DOHH2 (cell line): ENCODE results near the gene STK4.

Source experiments
- H3F3A ChIP-seq: fragments of 200-600 bp; sonication (generic), shearing (Covaris generic); 2 replicates; pipeline ENCODE4 v1.6.0; 2016; ENCODE audit warnings: antibody characterized with exemption, mild to moderate bottlenecking; ENCODE audit not compliant: control insufficient read depth, insufficient read depth
- H3K27ac ChIP-seq: fragments of 200-600 bp; sonication (generic); 2 replicates; pipeline ENCODE4 v1.5.1; 2014; ENCODE audit warnings: low read depth, mild to moderate bottlenecking, low read length, moderate library complexity
- H3K27me3 ChIP-seq: fragments of 200-600 bp; sonication (generic); 2 replicates; pipeline ENCODE4 v1.6.1; 2014; ENCODE audit warnings: mild to moderate bottlenecking, low read length, mixed read lengths; ENCODE audit not compliant: control insufficient read depth
- H3K36me3 ChIP-seq: fragments of 200-600 bp; sonication (generic); 2 replicates; pipeline ENCODE4 v1.6.1; 2014; ENCODE audit warnings: mild to moderate bottlenecking, low read length, moderate library complexity, mixed read lengths; ENCODE audit not compliant: control insufficient read depth
- H3K4me1 ChIP-seq: fragments of 200-600 bp; sonication (generic); 2 replicates; pipeline ENCODE4 v1.6.1; 2014; ENCODE audit warnings: mild to moderate bottlenecking, low read length, mixed read lengths; ENCODE audit not compliant: control insufficient read depth
- H3K4me2 ChIP-seq: fragments of 200-600 bp; sonication (generic); 2 replicates; pipeline ENCODE4 v1.6.0; 2014; ENCODE audit warnings: mild to moderate bottlenecking, low read length, moderate library complexity
- H3K4me3 ChIP-seq: fragments of 200-600 bp; sonication (generic); 2 replicates; pipeline ENCODE4 v1.5.1; 2014; ENCODE audit warnings: mild to moderate bottlenecking, low read length, mixed read lengths
- H3K79me2 ChIP-seq: fragments of 200-600 bp; sonication (generic); 2 replicates; pipeline ENCODE4 v1.6.1; 2014; ENCODE audit warnings: mild to moderate bottlenecking, low read length, mixed read lengths; ENCODE audit not compliant: control insufficient read depth
- H3K9me2 ChIP-seq: fragments of 200-600 bp; sonication (generic); replicated peaks from 2 replicates; pipeline ENCODE4 v1.6.1; 2014; ENCODE audit warnings: mild to moderate bottlenecking, low read length, mixed read lengths; ENCODE audit not compliant: control insufficient read depth
- H3K9me3 ChIP-seq: fragments of 200-600 bp; sonication (generic); 2 replicates; pipeline ENCODE4 v1.6.1; 2014; ENCODE audit warnings: antibody characterized with exemption, low read length, mixed read lengths; ENCODE audit not compliant: control insufficient read depth, insufficient read depth
- H4K20me1 ChIP-seq: fragments of 200-600 bp; sonication (generic); 2 replicates; pipeline ENCODE4 v1.6.0; 2014; ENCODE audit warnings: low read depth, mild to moderate bottlenecking, antibody characterized with exemption, low read length, moderate library complexity; ENCODE audit not compliant: control insufficient read depth, insufficient read depth
- EZH2phosphoT487 ChIP-seq: fragments of 200-600 bp; sonication (generic); IDR thresholded peaks from 2 replicates; pipeline ENCODE4 v1.6.1; 2017; ENCODE audit warnings: borderline replicate concordance, mild to moderate bottlenecking, antibody characterized with exemption, low read length, moderate library complexity, mixed read lengths
- TF ChIP-seq, protein P1 (sequence below): fragments of 200-600 bp; sonication (generic); IDR thresholded peaks from one replicate; pipeline ENCODE4 v1.5.1; 2014; ENCODE audit warnings: antibody characterized with exemption, mild to moderate bottlenecking, low read depth, low read length; ENCODE audit not compliant: poor library complexity, severe bottlenecking

STK4 gene

DNA sequence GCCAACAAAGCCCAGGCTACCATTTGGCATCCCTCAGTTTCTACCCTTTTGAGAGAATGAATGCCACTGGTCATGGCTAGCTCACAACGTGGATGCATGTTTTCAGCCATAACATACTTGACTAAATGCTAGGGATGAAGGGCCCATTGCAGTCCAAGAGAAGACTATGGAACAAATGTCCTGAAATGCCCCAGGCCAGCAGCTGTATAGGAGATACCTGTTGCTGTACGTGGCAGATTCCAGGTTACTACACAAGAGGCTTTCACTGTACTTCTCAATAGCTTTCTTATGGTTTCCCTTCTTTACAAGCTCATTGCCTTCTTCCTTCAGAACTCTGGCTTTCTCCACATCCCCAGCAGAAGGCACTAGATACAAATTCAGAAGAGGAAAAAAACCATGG is 17.8 kb upstream of the STK4 start:
- Histone ChIP-seq H3K27me3 (no peaks in the 10 kb centered on the region), H3K4me1 (no peaks in the 10 kb centered on the region), H3K36me3 (peaks cover 98% of the 10 kb centered on the region)

DNA sequence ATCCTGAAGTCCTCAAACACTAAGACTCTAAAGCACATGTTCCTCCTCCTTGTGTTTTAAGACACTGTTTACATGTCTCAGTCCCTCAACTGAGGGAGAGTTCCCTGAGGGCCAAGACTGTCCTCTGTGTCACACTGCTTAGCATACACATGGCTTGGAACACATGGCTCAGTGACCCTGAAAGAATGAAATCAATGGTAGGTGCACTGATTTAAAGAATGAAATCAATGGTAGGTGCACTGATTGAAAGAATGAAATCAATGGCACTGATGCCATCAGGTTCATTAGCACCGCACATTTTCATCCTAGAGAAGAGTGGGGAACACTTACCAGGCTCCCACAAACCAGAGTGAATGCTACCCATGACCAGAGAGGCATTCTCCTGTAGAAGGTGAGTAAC is 15.9 kb upstream of the STK4 start:
- peaks cover 8% of the 10 kb centered on the region for H3K79me2 ChIP-seq
- no peaks in the 10 kb centered on the region for H3K9me2 ChIP-seq
- H3F3A ChIP-seq: no peaks in the 10 kb centered on the region
- H3K27ac ChIP-seq: no peak overlapping the region
- H3K36me3 ChIP-seq: peaks cover 98% of the 10 kb centered on the region
- TF ChIP-seq, protein P1, sequence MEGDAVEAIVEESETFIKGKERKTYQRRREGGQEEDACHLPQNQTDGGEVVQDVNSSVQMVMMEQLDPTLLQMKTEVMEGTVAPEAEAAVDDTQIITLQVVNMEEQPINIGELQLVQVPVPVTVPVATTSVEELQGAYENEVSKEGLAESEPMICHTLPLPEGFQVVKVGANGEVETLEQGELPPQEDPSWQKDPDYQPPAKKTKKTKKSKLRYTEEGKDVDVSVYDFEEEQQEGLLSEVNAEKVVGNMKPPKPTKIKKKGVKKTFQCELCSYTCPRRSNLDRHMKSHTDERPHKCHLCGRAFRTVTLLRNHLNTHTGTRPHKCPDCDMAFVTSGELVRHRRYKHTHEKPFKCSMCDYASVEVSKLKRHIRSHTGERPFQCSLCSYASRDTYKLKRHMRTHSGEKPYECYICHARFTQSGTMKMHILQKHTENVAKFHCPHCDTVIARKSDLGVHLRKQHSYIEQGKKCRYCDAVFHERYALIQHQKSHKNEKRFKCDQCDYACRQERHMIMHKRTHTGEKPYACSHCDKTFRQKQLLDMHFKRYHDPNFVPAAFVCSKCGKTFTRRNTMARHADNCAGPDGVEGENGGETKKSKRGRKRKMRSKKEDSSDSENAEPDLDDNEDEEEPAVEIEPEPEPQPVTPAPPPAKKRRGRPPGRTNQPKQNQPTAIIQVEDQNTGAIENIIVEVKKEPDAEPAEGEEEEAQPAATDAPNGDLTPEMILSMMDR: no peak
- TF ChIP-seq EZH2phosphoT487: no peak
- H3K4me2 ChIP-seq: no peak overlapping the region
- peaks cover 7% of the 10 kb centered on the region for H3K4me1 ChIP-seq
- H3K4me3 ChIP-seq: no peak overlapping the region
- 0 out of 2 replicates have a peak, but pooled peaks cover 3% of the 10 kb centered on the region for H4K20me1 ChIP-seq
- no peaks in the 10 kb centered on the region for H3K27me3 ChIP-seq
- H3K9me3 ChIP-seq: no peaks in the 10 kb centered on the region

More for the DNA sequence above, 17.8 kb upstream of the STK4 start:
- H3K4me3 ChIP-seq: no peak overlapping the region
- no peaks in the 10 kb centered on the region for H4K20me1 ChIP-seq
- H3F3A ChIP-seq: no peaks in the 10 kb centered on the region
- H3K9me3 ChIP-seq: no peaks in the 10 kb centered on the region
- H3K9me2 ChIP-seq: no peaks in the 10 kb centered on the region
- no peak overlapping the region for H3K27ac ChIP-seq
- TF ChIP-seq, protein P1: no peak
- no peak for TF ChIP-seq EZH2phosphoT487
- H3K4me2 ChIP-seq: no peak overlapping the region
- no peaks in the 10 kb centered on the region for H3K79me2 ChIP-seq

DNA sequence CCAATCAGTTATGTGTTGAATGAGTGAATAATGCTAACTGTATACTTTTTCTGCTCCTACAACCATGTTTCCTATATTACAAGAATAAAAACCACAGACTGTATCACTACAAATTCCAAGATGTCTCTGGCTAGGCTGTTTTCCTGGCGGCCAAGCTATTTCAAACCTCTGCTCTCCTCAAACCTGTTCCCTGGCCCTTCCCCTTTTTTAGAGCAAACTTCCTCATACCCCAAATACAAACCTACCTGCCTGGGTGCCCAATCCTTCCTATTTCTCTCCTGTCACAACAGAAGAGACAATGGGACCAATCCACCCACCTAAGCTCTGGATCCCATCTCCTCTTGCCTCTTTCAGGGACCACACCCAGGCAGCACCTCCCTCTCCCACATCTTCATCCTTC is 13.6 kb upstream of the STK4 start:
- no peaks in the 10 kb centered on the region for H3K9me2 ChIP-seq
- peaks cover 29% of the 10 kb centered on the region for H3K4me1 ChIP-seq
- no peaks in the 10 kb centered on the region for H3K9me3 ChIP-seq
- H3K36me3 ChIP-seq: peaks cover 98% of the 10 kb centered on the region
- no peak overlapping the region for H3K4me3 ChIP-seq
- no peaks in the 10 kb centered on the region for H3F3A ChIP-seq
- no peak overlapping the region for H3K27ac ChIP-seq
- 0 out of 2 replicates have a peak, but pooled peaks cover 3% of the 10 kb centered on the region for H4K20me1 ChIP-seq
- no peak for TF ChIP-seq EZH2phosphoT487
- no peak overlapping the region for H3K4me2 ChIP-seq
- no peaks in the 10 kb centered on the region for H3K27me3 ChIP-seq
- H3K79me2 ChIP-seq: peaks cover 31% of the 10 kb centered on the region

DNA sequence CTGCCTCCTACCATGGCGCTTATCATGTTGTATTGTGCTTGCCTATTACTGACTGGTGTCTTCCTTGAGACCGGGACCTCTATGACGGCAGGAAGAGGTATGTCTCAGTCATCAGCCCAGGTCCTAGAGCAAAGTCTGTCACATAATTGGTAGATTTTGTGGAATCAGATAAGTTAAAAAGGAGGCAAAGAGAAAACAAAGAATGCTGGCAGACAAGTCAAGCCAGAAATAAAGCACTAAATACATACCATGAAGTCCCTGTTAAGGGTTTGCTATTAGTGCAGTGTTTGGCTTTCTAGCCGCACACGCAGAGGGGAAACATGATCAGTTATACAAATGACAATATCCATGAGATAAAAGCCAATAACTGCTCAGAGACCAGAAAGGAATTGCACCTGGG is 12.1 kb upstream of the STK4 start:
- peaks cover 97% of the 10 kb centered on the region for H3K36me3 ChIP-seq
- peaks cover 10% of the 10 kb centered on the region for H4K20me1 ChIP-seq
- no peaks in the 10 kb centered on the region for H3K9me2 ChIP-seq
- H3F3A ChIP-seq: no peaks in the 10 kb centered on the region
- H3K27ac ChIP-seq: no peak overlapping the region
- no peak overlapping the region for H3K4me2 ChIP-seq
- H3K27me3 ChIP-seq: no peaks in the 10 kb centered on the region
- no peaks in the 10 kb centered on the region for H3K9me3 ChIP-seq
- TF ChIP-seq EZH2phosphoT487: no peak
- TF ChIP-seq, protein P1: no peak
- peaks cover 43% of the 10 kb centered on the region for H3K4me1 ChIP-seq
- no peak overlapping the region for H3K4me3 ChIP-seq
- peaks cover 46% of the 10 kb centered on the region for H3K79me2 ChIP-seq
